HEK293 (cell line): ENCODE results near the gene LY9.
A peak's percentile ranks its signal among the peaks of the same experiment; 100 is the strongest.

Experiments
- CTCF ChIA-PET: fragments of 350-600 bp; formaldehyde crosslinking; extraction: SDS; loops from one replicate; lab custom pipeline; 2021; ENCODE audit warnings: antibody characterized with exemption; lab: Yijun Ruan, JAX
- POLR2A ChIA-PET: fragments of 300-600 bp; formaldehyde crosslinking; extraction: SDS; loops from one replicate; lab custom pipeline; 2020; ENCODE audit warnings: antibody characterized with exemption, inconsistent platforms; lab: Yijun Ruan, JAX
- H3K27ac ChIP-seq: fragments of 200-500 bp; sonication (Bioruptor generic); 2 replicates; pipeline ENCODE4 v1.5.1; 2014; ENCODE audit warnings: low read depth, low read length, control low read depth, inconsistent platforms; ENCODE audit errors: extremely low read depth
- H3K36me3 ChIP-seq, 2 experiments: fragments of 200-500 bp in 1 of 2; sonication (Bioruptor generic) in 1 of 2; 1 replicate in 1 of 2; 2 replicates in 1 of 2; pipeline ENCODE4 v1.5.1; 2014 to 2017; ENCODE audit warnings: inconsistent platforms in 2 of 2, low read length in 2 of 2; ENCODE audit not compliant: control insufficient read depth in 2 of 2, insufficient read depth in 1 of 2
- H3K4me1 ChIP-seq: fragments of 200-500 bp; sonication (Bioruptor generic); 2 replicates; pipeline ENCODE4 v1.5.1; 2014; ENCODE audit warnings: mild to moderate bottlenecking, low read length, inconsistent platforms; ENCODE audit not compliant: control insufficient read depth, insufficient read depth
- H3K4me3 ChIP-seq: 2 replicates; pipeline ENCODE4 v1.5.1; 2011; ENCODE audit warnings: low read depth, mild to moderate bottlenecking, control low read depth, low read length, moderate library complexity
- H3K9me3 ChIP-seq: fragments of 200-500 bp; sonication (Bioruptor generic); 2 replicates; pipeline ENCODE4 v1.5.1; 2014; ENCODE audit warnings: low read depth, low read length, inconsistent platforms; ENCODE audit not compliant: control insufficient read depth, insufficient read depth
- FEZF1 ChIP-seq: fragments of 450-650 bp; formaldehyde crosslinking; IDR thresholded peaks from 2 replicates; pipeline ENCODE4 v1.5.1; 2016; ENCODE audit warnings: missing biosample characterization, missing genetic modification characterization
- KLF10 ChIP-seq: fragments of 450-650 bp; IDR thresholded peaks from 2 replicates; pipeline ENCODE4 v1.5.1; 2018; ENCODE audit warnings: missing biosample characterization, mild to moderate bottlenecking, missing genetic modification characterization
- SP3 ChIP-seq: fragments of 450-650 bp; formaldehyde crosslinking; IDR thresholded peaks from 2 replicates; pipeline ENCODE4 v1.5.1; 2016; ENCODE audit warnings: missing biosample characterization, missing genetic modification characterization
- ZFP41 ChIP-seq: fragments of 450-650 bp; formaldehyde crosslinking; IDR thresholded peaks from 2 replicates; pipeline ENCODE4 v1.5.1; 2016; ENCODE audit warnings: missing biosample characterization, missing genetic modification characterization, borderline replicate concordance
- ZNF16 ChIP-seq: fragments of 450-650 bp; formaldehyde crosslinking; IDR thresholded peaks from 2 replicates; pipeline ENCODE4 v1.5.1; 2016; ENCODE audit warnings: low read depth, missing biosample characterization, missing genetic modification characterization
- ZNF341 ChIP-seq: fragments of 450-650 bp; formaldehyde crosslinking; IDR thresholded peaks from 2 replicates; pipeline ENCODE4; 2016; ENCODE audit warnings: low read depth, missing biosample characterization, missing genetic modification characterization
- ZNF37A ChIP-seq: fragments of 450-650 bp; IDR thresholded peaks from 2 replicates; pipeline ENCODE4 v1.5.1; 2018; ENCODE audit warnings: missing biosample characterization, missing genetic modification characterization
- ZNF416 ChIP-seq: fragments of 450-650 bp; formaldehyde crosslinking; IDR thresholded peaks from 2 replicates; pipeline ENCODE4 v1.5.1; 2016; ENCODE audit warnings: missing biosample characterization, missing genetic modification characterization
- ZNF596 ChIP-seq: fragments of 450-650 bp; IDR thresholded peaks from 2 replicates; pipeline ENCODE4 v1.5.0; 2018; ENCODE audit warnings: missing biosample characterization, mild to moderate bottlenecking, missing genetic modification characterization, moderate library complexity
- ZNF621 ChIP-seq: fragments of 450-650 bp; formaldehyde crosslinking; IDR thresholded peaks from 2 replicates; pipeline ENCODE4 v1.5.1; 2017; ENCODE audit warnings: missing biosample characterization, missing genetic modification characterization
- ZNF76 ChIP-seq: fragments of 450-650 bp; formaldehyde crosslinking; IDR thresholded peaks from 2 replicates; pipeline ENCODE4; 2016; ENCODE audit warnings: low read depth, missing biosample characterization, missing genetic modification characterization, borderline replicate concordance
- ZNF837 ChIP-seq: fragments of 450-650 bp; formaldehyde crosslinking; IDR thresholded peaks from 2 replicates; pipeline ENCODE4 v1.5.1; 2016; ENCODE audit warnings: missing biosample characterization, missing genetic modification characterization
- TF ChIP-seq, protein P1 (sequence below): sonication (generic); formaldehyde crosslinking; IDR thresholded peaks from 2 replicates; pipeline ENCODE4 v1.8.1; 2022; ENCODE audit warnings: mild to moderate bottlenecking, moderate library complexity, missing genetic modification reagents
- TF ChIP-seq, protein P2 (sequence below): fragments of 450-650 bp; formaldehyde crosslinking; IDR thresholded peaks from 2 replicates; pipeline ENCODE4 v1.5.1; 2016; ENCODE audit warnings: missing biosample characterization, missing genetic modification characterization
- TF ChIP-seq, protein P3 (sequence below): fragments of 450-650 bp; formaldehyde crosslinking; optimal IDR thresholded peaks from 2 replicates; pipeline ENCODE3; 2016; ENCODE audit warnings: missing biosample characterization, mild to moderate bottlenecking, missing genetic modification characterization

The LY9 gene

DNA sequence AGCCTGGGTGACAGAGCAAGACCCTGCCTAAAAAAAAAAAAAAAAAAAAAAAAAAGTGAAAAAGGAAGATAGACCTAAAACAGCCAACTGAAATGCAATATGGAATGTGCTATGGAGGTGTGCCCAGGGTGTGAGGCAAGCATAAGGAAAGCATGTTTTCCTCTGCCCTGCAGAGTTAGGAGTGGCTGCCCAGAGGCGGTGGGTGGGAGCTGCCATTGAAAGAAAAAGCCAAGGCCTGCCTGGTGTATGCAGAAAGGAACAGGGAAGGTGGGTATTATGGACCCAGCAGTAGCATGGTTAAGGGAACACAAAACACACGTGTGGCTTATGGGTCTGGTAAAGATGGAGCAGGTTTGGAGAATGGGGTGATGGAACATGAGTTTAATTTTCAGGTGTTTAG lies 57.8 kb downstream of the LY9 start:
- Histone ChIP-seq H3K4me1 (no peaks in the 10 kb centered on the region), H3K4me3 (no peak overlapping the region), H3K9me3 (no peaks in the 10 kb centered on the region), H3K27ac (no peak overlapping the region), H3K36me3 (no peaks in the 10 kb centered on the region)
- TF ChIP-seq FEZF1 (tag by site-specific recombination), result no peak
- TF ChIP-seq, protein P1, sequence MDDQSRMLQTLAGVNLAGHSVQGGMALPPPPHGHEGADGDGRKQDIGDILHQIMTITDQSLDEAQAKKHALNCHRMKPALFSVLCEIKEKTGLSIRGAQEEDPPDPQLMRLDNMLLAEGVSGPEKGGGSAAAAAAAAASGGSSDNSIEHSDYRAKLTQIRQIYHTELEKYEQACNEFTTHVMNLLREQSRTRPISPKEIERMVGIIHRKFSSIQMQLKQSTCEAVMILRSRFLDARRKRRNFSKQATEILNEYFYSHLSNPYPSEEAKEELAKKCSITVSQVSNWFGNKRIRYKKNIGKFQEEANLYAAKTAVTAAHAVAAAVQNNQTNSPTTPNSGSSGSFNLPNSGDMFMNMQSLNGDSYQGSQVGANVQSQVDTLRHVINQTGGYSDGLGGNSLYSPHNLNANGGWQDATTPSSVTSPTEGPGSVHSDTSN (CRISPR knock-in tag), result no peak
- ChIA-PET CTCF (interaction anchor here (0.7 kb wide), 1 partner anchor 55 kb away, joined by 3 read pairs; no protein-coding TSS in a partner anchor), POLR2A (no interaction called here)

DNA sequence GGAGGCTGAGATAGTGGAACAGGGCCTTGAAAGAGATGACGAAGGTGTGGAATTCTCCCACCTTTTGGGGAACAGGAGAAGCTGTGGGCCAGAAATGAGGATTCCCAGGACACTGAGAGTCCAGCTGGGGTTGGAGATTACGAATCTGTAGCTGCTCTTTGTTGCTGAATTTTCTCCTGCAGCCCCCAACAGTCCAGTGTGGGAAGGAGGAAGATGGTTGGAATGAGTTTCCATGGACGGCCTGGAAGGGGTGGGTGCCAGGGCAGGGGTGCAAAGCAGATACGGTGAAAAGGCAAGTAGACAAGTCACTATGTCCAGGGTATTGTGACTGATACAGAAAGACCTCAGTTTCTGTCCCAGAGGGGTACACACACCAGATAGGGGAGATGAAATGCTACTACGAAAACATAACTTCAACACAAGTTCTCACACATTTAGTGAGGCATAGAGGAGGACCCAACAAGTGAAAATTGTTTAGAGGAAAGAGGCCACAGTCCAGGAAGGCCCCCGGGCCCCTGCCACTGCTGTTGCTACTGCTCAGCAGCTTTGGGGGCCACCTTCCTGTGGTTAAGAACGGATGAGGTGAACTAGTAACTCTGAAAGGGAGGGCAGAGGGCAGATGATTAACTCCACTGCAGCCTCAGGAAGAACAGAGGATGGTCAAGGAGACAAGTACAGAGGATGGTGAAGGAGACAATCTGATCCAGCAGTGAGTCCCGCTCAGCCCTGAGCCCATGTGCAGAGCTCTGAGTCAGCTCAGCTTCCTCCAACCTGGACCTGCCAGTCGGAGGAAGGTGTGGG lies 59.4 kb downstream of the LY9 start:
- no peaks in the 10 kb centered on the region for H3K4me1 ChIP-seq
- H3K4me3 ChIP-seq, result no peak overlapping the region
- ChIA-PET POLR2A (no interaction called here), CTCF (interaction anchor here (0.7 to 1.4 kb wide), 2 partner anchors 20 to 102 kb away, joined by 3 read pairs; no protein-coding TSS in a partner anchor)
- H3K36me3 ChIP-seq, result no peaks in the 10 kb centered on the region
- no peak overlapping the region for H3K27ac ChIP-seq
- no peaks in the 10 kb centered on the region for H3K9me3 ChIP-seq
- TF ChIP-seq, protein P2, sequence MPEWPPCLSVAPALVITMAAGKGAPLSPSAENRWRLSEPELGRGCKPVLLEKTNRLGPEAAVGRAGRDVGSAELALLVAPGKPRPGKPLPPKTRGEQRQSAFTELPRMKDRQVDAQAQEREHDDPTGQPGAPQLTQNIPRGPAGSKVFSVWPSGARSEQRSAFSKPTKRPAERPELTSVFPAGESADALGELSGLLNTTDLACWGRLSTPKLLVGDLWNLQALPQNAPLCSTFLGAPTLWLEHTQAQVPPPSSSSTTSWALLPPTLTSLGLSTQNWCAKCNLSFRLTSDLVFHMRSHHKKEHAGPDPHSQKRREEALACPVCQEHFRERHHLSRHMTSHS (tag by site-specific recombination), result no peak
- no peak for TF ChIP-seq ZNF416
- TF ChIP-seq ZNF37A (tag by site-specific recombination), result no peak
- no peak for TF ChIP-seq ZNF621 (tag by site-specific recombination)
- TF ChIP-seq, protein P3, sequence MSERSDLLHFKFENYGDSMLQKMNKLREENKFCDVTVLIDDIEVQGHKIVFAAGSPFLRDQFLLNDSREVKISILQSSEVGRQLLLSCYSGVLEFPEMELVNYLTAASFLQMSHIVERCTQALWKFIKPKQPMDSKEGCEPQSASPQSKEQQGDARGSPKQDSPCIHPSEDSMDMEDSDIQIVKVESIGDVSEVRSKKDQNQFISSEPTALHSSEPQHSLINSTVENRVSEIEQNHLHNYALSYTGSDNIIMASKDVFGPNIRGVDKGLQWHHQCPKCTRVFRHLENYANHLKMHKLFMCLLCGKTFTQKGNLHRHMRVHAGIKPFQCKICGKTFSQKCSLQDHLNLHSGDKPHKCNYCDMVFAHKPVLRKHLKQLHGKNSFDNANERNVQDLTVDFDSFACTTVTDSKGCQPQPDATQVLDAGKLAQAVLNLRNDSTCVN (tag by site-specific recombination), result no peak
- TF ChIP-seq ZNF596 (tag by site-specific recombination), result no peak
- TF ChIP-seq ZNF16 (tag by site-specific recombination), result no peak
- no peak for TF ChIP-seq KLF10 (tag by site-specific recombination)
- TF ChIP-seq ZNF76 (tag by site-specific recombination), result no peak
- no peak for TF ChIP-seq SP3
- TF ChIP-seq ZNF837 (tag by site-specific recombination), result no peak

DNA sequence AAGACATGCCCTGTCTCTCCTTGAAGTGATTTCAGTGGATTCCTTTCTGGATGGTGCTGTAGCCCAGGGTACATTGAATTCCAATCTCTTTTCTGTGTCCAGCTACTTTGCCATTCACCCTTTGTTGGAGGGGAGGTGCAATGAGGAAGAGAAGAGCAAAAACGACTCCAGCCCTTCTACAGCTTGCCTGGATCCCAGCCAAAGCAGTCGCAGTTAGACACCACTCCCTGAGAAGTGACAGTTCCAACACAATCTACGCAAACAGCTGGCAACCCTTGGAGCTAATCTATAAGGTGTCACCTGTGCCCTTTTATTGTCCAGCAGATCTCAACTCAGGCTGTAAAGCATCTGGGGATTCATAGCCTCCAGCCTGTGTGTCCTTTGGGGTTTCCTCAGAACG lies 62.1 kb downstream of the LY9 start:
- CTCF ChIA-PET, result interaction anchor here (0.7 kb wide), 1 partner anchor 27 kb away, joined by 3 read pairs; no protein-coding TSS in a partner anchor
- Histone ChIP-seq H3K4me3 (no peak overlapping the region), H3K9me3 (no peaks in the 10 kb centered on the region), H3K27ac (no peak overlapping the region), H3K36me3 (no peaks in the 10 kb centered on the region), H3K4me1 (no peaks in the 10 kb centered on the region)
- no peak for TF ChIP-seq ZFP41 (tag by site-specific recombination)
- no peak for TF ChIP-seq FEZF1 (tag by site-specific recombination)
- peak; percentile 63 for TF ChIP-seq ZNF341 (tag by site-specific recombination)
- POLR2A ChIA-PET, result no interaction called here
